ENCODE data around the gene EDN1. TPM values are rescaled to one million over a fixed set of nuclear protein-coding genes. Genes with fewer than 3 reads are reported as not detected.

EDN1 gene
- total and polyA plus RNA-seq, 2 experiments from 2014 or later = 1.8 to 4.1 TPM

- no peaks in the 10 kb centered on the region for H3K9me3 ChIP-seq (ENCODE audit: low read depth)
Measured at GRCh38 chr6:12280458-12280857, 9.7 kb upstream of the EDN1 start.

GRCh38 chr6:12280902-12281301 is 9.3 kb upstream of the EDN1 start:
- 68 to 79% methylated on average over 3 of the region's 3 CpGs for WGBS, 2 experiments (ENCODE audit: low coverage in 1 of 2, low lambda C conversion rate in 2 of 2, missing lambda C conversion rate in 2 of 2)
- peak overlapping the region; percentile 27; the same call in 1 of the 2 replicates for H2AFZ ChIP-seq
- in situ Hi-C loops (cut with MboI) = no loop called here

More at GRCh38 chr6:12280458-12280857, 9.7 kb upstream of the EDN1 start:
- WGBS, 2 experiments (ENCODE audit: low coverage in 1 of 2, low lambda C conversion rate in 2 of 2, missing lambda C conversion rate in 2 of 2) = 1 to 2% methylated on average over 5 of the region's 5 CpGs
- no peaks in the 10 kb centered on the region for H3K79me2 ChIP-seq (ENCODE audit: insufficient read depth)
- no peaks in the 10 kb centered on the region for H3K9me2 ChIP-seq (ENCODE audit: insufficient read depth)
- peak overlapping the region; percentile 57 for H3K27ac ChIP-seq
- H3K36me3 ChIP-seq (ENCODE audit: low read depth) = no peaks in the 10 kb centered on the region
- H3F3A ChIP-seq (ENCODE audit: insufficient read depth) = peaks cover 11% of the 10 kb centered on the region
- peak overlapping the region; percentile 52 for H3K4me2 ChIP-seq (ENCODE audit: unreplicated experiment)
- in situ Hi-C loops (cut with MboI) = no loop called here
- peak overlapping the region; percentile 27; the same call in 1 of the 2 replicates for H2AFZ ChIP-seq
- no peaks in the 10 kb centered on the region for H3K27me3 ChIP-seq (replicated peaks; ENCODE audit: insufficient read depth)
- H4K20me1 ChIP-seq (ENCODE audit: insufficient read depth) = no peaks in the 10 kb centered on the region
- peak; percentile 84 for DNase-seq
- no peak for TF ChIP-seq EZH2phosphoT487 (IDR thresholded peaks at IDR 0.05; ENCODE audit: insufficient read depth, low read depth)
- no peak for TF ChIP-seq EZH2 (IDR thresholded peaks at IDR 0.05; ENCODE audit: insufficient read depth, poor library complexity, severe bottlenecking)
- peaks cover 24% of the 10 kb centered on the region for H3K4me1 ChIP-seq (ENCODE audit: insufficient read depth)
- H3K4me3 ChIP-seq = no peak overlapping the region
- 0 out of 2 replicates have a peak overlapping the region, but pooled peaks have one; percentile 14 for H3K9ac ChIP-seq

GRCh38 chr6:12283904-12284303 is 6.3 kb upstream of the EDN1 start:
- in situ Hi-C loops (cut with MboI) = no loop called here
- Histone ChIP-seq H3K4me3 (no peak overlapping the region), H2AFZ (no peak overlapping the region), H3K9ac (no peak overlapping the region), H4K20me1 (ENCODE audit: insufficient read depth) (no peaks in the 10 kb centered on the region), H3K79me2 (ENCODE audit: insufficient read depth) (no peaks in the 10 kb centered on the region), H3K9me2 (ENCODE audit: insufficient read depth) (no peaks in the 10 kb centered on the region), H3K4me1 (ENCODE audit: insufficient read depth) (peaks cover 31% of the 10 kb centered on the region), H3K36me3 (ENCODE audit: low read depth) (no peaks in the 10 kb centered on the region), H3F3A (ENCODE audit: insufficient read depth) (peaks cover 14% of the 10 kb centered on the region), H3K4me2 (ENCODE audit: unreplicated experiment) (no peak overlapping the region), H3K27me3 (replicated peaks; ENCODE audit: insufficient read depth) (no peaks in the 10 kb centered on the region), H3K27ac (no peak overlapping the region), H3K9me3 (ENCODE audit: low read depth) (no peaks in the 10 kb centered on the region)
- TF ChIP-seq EZH2phosphoT487 (IDR thresholded peaks at IDR 0.05; ENCODE audit: insufficient read depth, low read depth) (no peak), EZH2 (IDR thresholded peaks at IDR 0.05; ENCODE audit: insufficient read depth, poor library complexity, severe bottlenecking) (no peak)
- DNase-seq = no peak
- 82 to 83% methylated on average over 4 of the region's 4 CpGs for WGBS, 2 experiments (ENCODE audit: low coverage in 1 of 2, low lambda C conversion rate in 2 of 2, missing lambda C conversion rate in 2 of 2)

More at GRCh38 chr6:12280902-12281301, 9.3 kb upstream of the EDN1 start:
- Histone ChIP-seq H3K27ac (peak overlapping the region; percentile 57), H3K4me1 (ENCODE audit: insufficient read depth) (peaks cover 25% of the 10 kb centered on the region), H3K9ac (no peak overlapping the region), H3K4me2 (ENCODE audit: unreplicated experiment) (no peak overlapping the region), H3K9me3 (ENCODE audit: low read depth) (no peaks in the 10 kb centered on the region), H4K20me1 (ENCODE audit: insufficient read depth) (no peaks in the 10 kb centered on the region), H3F3A (ENCODE audit: insufficient read depth) (peaks cover 11% of the 10 kb centered on the region), H3K79me2 (ENCODE audit: insufficient read depth) (no peaks in the 10 kb centered on the region), H3K9me2 (ENCODE audit: insufficient read depth) (no peaks in the 10 kb centered on the region), H3K36me3 (ENCODE audit: low read depth) (no peaks in the 10 kb centered on the region), H3K4me3 (no peak overlapping the region), H3K27me3 (replicated peaks; ENCODE audit: insufficient read depth) (no peaks in the 10 kb centered on the region)
- no peak for DNase-seq
- TF ChIP-seq EZH2phosphoT487 (IDR thresholded peaks at IDR 0.05; ENCODE audit: insufficient read depth, low read depth) = no peak
- TF ChIP-seq EZH2 (IDR thresholded peaks at IDR 0.05; ENCODE audit: insufficient read depth, poor library complexity, severe bottlenecking) = no peak

GRCh38 chr6:12286373-12287110 is 3.6 kb upstream of the EDN1 start:
- H3K36me3 ChIP-seq (ENCODE audit: low read depth) = no peaks in the 10 kb centered on the region
- in situ Hi-C loops (cut with MboI) = no loop called here
- peaks cover 12% of the 10 kb centered on the region for H3K4me1 ChIP-seq (ENCODE audit: insufficient read depth)
- H3K9me3 ChIP-seq (ENCODE audit: low read depth) = no peaks in the 10 kb centered on the region
- H3F3A ChIP-seq (ENCODE audit: insufficient read depth) = peaks cover 9% of the 10 kb centered on the region
- WGBS, 2 experiments (ENCODE audit: low coverage in 1 of 2, low lambda C conversion rate in 2 of 2, missing lambda C conversion rate in 2 of 2) = 57 to 60% methylated on average over 4 of the region's 4 CpGs
- no peak for TF ChIP-seq EZH2phosphoT487 (IDR thresholded peaks at IDR 0.05; ENCODE audit: insufficient read depth, low read depth)
- no peak for TF ChIP-seq EZH2 (IDR thresholded peaks at IDR 0.05; ENCODE audit: insufficient read depth, poor library complexity, severe bottlenecking)
- H3K4me2 ChIP-seq (ENCODE audit: unreplicated experiment) = no peak overlapping the region
- H3K27me3 ChIP-seq (replicated peaks; ENCODE audit: insufficient read depth) = no peaks in the 10 kb centered on the region
- no peak overlapping the region for H3K4me3 ChIP-seq
- no peaks in the 10 kb centered on the region for H3K79me2 ChIP-seq (ENCODE audit: insufficient read depth)
- no peak overlapping the region for H2AFZ ChIP-seq
- no peak overlapping the region for H3K9ac ChIP-seq
- H3K9me2 ChIP-seq (ENCODE audit: insufficient read depth) = no peaks in the 10 kb centered on the region
- H3K27ac ChIP-seq = peak overlapping the region; percentile 3; the same call in 1 of the 2 replicates
- peak; percentile 45 for DNase-seq
- H4K20me1 ChIP-seq (ENCODE audit: insufficient read depth) = no peaks in the 10 kb centered on the region

Measured in GM23248 (cell line).